Activated naive CD8-positive, alpha-beta T cell treated with anti-CD3 and anti-CD28 coated beads for 36 hours (primary cell): ENCODE results near the gene MATN4. TPM values are rescaled to one million over a fixed set of nuclear protein-coding genes. Genes with fewer than 3 reads are reported as not detected.

Experiments
- DNase-seq: peaks from one replicate; pipeline ENCODE4 v3.0.0; 2021
- H3K27ac Mint-ChIP-seq: one replicate; pipeline ENCODE4 v1.8.0; 2022; ENCODE audit warnings: mild to moderate bottlenecking, moderate library complexity, mixed read lengths
- H3K27me3 Mint-ChIP-seq: one replicate; pipeline ENCODE4 v1.8.0; 2022; ENCODE audit warnings: mild to moderate bottlenecking, mixed read lengths
- H3K36me3 Mint-ChIP-seq: one replicate; pipeline ENCODE4 v1.8.0; 2021; ENCODE audit warnings: mild to moderate bottlenecking, mixed read lengths
- H3K4me1 Mint-ChIP-seq: one replicate; pipeline ENCODE4 v1.8.0; 2021; ENCODE audit warnings: mixed read lengths
- H3K4me3 Mint-ChIP-seq: one replicate; pipeline ENCODE4 v1.8.0; 2022; ENCODE audit warnings: mild to moderate bottlenecking, moderate library complexity, mixed read lengths
- H3K9me3 Mint-ChIP-seq: one replicate; pipeline ENCODE4 v1.8.0; 2022; ENCODE audit warnings: mixed read lengths
- total RNA-seq, 2 experiments: library from RNA; stranded (reverse); gene quantifications; one replicate each; pipeline ENCODE4 v1.2.3, GENCODE V29; 2021

The MATN4 gene
- total RNA-seq, 2 experiments from 2014 or later, result 0.64 to 1.1 TPM

- no peak overlapping the region for H3K4me3 Mint-ChIP-seq
- H3K36me3 Mint-ChIP-seq, result peaks cover 19% of the 10 kb centered on the region
- no peaks in the 10 kb centered on the region for H3K4me1 Mint-ChIP-seq
- no peaks in the 10 kb centered on the region for H3K9me3 Mint-ChIP-seq
- DNase-seq, result no peak
- no peaks in the 10 kb centered on the region for H3K27me3 Mint-ChIP-seq
- H3K27ac Mint-ChIP-seq, result no peak overlapping the region
These were observed 21.6 kb upstream of the MATN4 start for GRCh38 chr20:45329497-45330319.

DNA sequence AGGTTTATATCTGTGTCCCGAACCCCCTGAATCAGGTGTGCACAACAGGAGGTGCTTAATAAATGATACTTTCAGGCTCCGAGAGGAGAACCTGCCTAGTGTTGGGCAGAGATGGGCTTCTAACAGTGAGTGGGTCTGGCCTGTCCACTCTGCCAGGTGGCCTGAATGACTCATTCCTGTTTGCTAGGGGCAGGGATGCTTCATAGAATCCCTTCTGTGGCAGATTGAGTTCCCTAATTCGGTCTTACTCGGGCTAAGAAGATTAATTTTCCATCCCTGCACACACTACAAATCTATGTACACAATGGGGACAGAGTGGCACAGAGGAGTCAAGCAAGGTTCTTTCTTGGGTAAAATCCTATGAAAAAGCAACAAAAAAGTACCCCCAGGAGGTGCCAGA, 20.4 kb upstream of the MATN4 start:
- no peaks in the 10 kb centered on the region for H3K9me3 Mint-ChIP-seq
- H3K36me3 Mint-ChIP-seq, result peaks cover 18% of the 10 kb centered on the region
- no peak overlapping the region for H3K4me3 Mint-ChIP-seq
- H3K4me1 Mint-ChIP-seq, result no peaks in the 10 kb centered on the region
- H3K27me3 Mint-ChIP-seq, result no peaks in the 10 kb centered on the region
- H3K27ac Mint-ChIP-seq, result no peak overlapping the region
- DNase-seq, result no peak

DNA sequence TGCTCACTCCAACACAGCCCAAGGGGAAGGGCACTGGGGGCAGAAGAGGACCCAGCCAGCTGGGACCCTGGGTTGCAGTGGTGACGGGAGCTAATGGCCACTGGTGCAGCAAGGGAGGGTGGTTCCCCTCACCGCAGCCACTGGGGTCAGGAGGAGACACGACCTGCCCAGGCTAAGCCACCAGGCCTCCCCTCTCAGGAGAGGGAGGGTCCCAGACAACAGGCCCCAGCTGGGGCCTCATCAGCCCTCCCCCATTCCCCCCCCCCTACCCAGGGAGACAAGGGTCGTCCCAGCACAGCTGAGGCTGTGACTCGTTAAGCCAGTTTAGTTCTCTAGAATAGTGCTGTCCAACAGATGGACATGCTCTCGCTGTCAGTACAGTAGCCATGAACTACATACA, 17.3 kb upstream of the MATN4 start:
- H3K36me3 Mint-ChIP-seq, result peaks cover 11% of the 10 kb centered on the region
- no peak for DNase-seq
- no peak overlapping the region for H3K4me3 Mint-ChIP-seq
- peaks cover 10% of the 10 kb centered on the region for H3K4me1 Mint-ChIP-seq
- H3K27me3 Mint-ChIP-seq, result no peaks in the 10 kb centered on the region
- H3K9me3 Mint-ChIP-seq, result no peaks in the 10 kb centered on the region
- H3K27ac Mint-ChIP-seq, result no peak overlapping the region

GRCh38 chr20:45323731-45324130, 15.6 kb upstream of the MATN4 start:
- Mint-ChIP-seq H3K27me3 (no peaks in the 10 kb centered on the region), H3K27ac (no peak overlapping the region), H3K36me3 (peaks cover 4% of the 10 kb centered on the region), H3K4me1 (peaks cover 21% of the 10 kb centered on the region), H3K4me3 (no peak overlapping the region), H3K9me3 (no peaks in the 10 kb centered on the region)
- no peak for DNase-seq

DNA sequence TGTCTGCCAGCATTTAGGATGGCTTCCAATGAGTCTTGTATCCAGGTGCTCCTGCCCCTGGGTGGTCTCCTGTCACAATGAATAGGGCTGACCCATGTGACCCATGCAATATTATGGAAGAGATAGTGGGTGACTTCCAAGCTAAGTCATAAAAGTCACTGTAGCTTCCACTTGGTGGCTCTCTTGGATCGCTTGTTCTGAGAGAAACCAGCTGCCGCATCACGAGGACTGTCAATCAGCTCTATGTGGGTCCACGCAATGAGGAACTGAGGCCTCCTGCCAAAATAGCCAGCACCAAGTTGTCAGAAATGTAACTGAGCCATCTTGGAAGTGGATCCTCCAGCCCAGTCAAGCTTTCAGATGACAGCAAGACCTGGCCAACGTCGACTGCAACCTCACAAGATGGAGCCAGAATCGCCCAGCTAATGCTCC, 14.9 kb upstream of the MATN4 start:
- Mint-ChIP-seq H3K36me3 (peaks cover 4% of the 10 kb centered on the region), H3K27ac (no peak overlapping the region)
- no peak for DNase-seq

GRCh38 chr20:45320948-45321595, 13.0 kb upstream of the MATN4 start:
- Mint-ChIP-seq H3K4me3 (no peak overlapping the region), H3K27ac (peak overlapping the region; percentile 58), H3K4me1 (peaks cover 33% of the 10 kb centered on the region), H3K36me3 (no peaks in the 10 kb centered on the region), H3K9me3 (no peaks in the 10 kb centered on the region), H3K27me3 (peaks cover 14% of the 10 kb centered on the region)
- DNase-seq, result no peak

More for the DNA sequence above, 14.9 kb upstream of the MATN4 start:
- Mint-ChIP-seq H3K9me3 (no peaks in the 10 kb centered on the region), H3K4me3 (no peak overlapping the region), H3K4me1 (peaks cover 29% of the 10 kb centered on the region), H3K27me3 (no peaks in the 10 kb centered on the region)

DNA sequence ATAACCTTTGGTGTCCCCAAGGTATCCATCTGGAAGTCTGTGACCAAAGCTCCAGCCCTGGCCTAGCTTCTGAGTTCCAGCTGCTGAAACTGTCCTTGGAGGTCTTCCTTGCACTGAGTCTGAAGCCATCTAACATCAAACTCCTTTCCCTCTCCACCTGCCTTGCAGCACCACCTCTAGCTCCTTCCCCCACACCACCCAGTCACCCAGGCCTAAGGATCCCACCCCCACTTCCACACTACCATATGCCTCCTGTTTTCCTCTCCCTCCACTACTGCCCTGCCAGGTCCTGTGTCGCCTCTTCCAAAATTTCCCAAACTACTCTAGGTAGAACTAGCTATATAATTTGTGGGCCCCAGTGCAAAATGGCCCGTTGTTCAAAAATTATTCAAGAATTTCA, 10.8 kb upstream of the MATN4 start:
- no peaks in the 10 kb centered on the region for H3K36me3 Mint-ChIP-seq
- peak overlapping the region; percentile 96 for H3K27ac Mint-ChIP-seq
- peaks cover 33% of the 10 kb centered on the region for H3K4me1 Mint-ChIP-seq
- DNase-seq, result no peak
- H3K9me3 Mint-ChIP-seq, result no peaks in the 10 kb centered on the region
- peak overlapping the region; percentile 62 for H3K4me3 Mint-ChIP-seq
- H3K27me3 Mint-ChIP-seq, result peaks cover 35% of the 10 kb centered on the region

DNA sequence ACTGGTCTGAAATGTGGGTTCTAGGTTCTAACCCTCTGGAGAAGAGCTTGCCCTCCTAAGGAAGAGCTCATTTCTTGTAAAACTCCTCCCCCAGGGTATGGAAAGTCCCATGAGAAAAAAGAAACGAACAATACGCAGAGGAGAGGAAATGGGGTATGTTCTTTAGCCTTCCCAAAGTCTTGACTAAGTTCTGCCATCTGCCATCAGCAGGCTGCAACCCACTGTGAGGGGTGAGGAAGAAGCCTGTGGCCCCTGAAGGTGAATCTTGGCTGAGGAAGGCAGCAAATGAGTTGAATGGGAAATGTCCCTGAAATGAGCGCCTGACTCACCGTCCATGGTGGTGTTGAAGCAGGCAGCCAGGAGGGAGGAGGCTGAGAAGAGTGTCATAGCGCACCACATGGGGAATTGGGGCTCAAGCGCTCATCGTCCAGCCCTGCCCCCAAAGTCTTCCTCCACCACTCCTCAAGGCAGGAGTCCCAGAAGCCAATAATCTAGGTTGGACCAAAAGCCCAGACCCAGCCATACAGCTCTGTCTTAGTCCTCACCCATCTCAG, 10.4 kb upstream of the MATN4 start:
- DNase-seq, result no peak
- Mint-ChIP-seq H3K27me3 (peaks cover 40% of the 10 kb centered on the region), H3K4me1 (peaks cover 33% of the 10 kb centered on the region), H3K9me3 (no peaks in the 10 kb centered on the region), H3K27ac (peak overlapping the region; percentile 96), H3K36me3 (no peaks in the 10 kb centered on the region), H3K4me3 (no peak overlapping the region)

GRCh38 chr20:45317826-45318225, 9.7 kb upstream of the MATN4 start:
- peaks cover 46% of the 10 kb centered on the region for H3K27me3 Mint-ChIP-seq
- peak overlapping the region; percentile 96 for H3K27ac Mint-ChIP-seq
- H3K9me3 Mint-ChIP-seq, result no peaks in the 10 kb centered on the region
- H3K4me3 Mint-ChIP-seq, result no peak overlapping the region
- no peak for DNase-seq
- H3K4me1 Mint-ChIP-seq, result peaks cover 33% of the 10 kb centered on the region
- no peaks in the 10 kb centered on the region for H3K36me3 Mint-ChIP-seq

DNA sequence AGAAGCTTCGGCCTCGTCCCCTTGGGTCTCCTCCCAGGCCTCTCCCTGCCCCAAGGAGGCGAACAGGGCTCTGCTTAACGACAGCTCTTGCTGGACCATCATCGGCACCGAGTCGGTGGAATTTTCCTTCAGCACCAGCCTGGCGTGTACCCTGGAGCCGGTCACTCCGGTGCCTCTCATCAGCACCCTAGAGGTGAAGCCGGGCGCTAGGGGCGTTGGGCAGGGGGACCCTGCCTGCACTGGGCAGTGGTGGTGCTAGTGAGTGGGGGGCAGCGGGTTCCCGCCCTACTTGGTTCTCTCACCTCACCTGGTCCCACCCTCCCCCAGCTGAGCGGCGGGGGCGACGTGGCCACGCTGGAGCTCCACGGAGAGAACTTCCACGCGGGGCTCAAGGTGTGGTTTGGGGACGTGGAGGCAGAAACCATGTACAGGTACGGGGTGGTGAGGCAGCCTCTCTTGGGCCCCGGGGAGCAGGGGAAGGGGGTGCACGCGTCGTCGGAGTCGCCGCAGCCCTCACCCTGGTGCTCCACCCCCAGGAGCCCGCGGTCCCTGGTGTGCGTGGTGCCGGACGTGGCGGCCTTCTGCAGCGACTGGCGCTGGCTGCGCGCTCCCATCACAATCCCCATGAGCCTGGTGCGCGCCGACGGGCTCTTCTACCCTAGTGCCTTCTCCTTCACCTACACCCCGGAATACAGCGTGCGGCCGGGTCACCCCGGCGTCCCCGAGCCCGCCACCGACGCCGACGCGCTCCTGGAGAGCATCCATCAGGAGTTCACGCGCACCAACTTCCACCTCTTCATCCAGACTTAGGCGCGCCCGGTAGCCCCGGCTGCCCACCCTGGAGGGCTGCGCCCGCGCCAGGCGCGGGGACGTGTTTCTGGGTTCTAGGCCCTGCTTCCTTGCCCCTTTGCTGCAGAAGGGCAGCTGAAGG, 8.3 kb upstream of the MATN4 start:
- Mint-ChIP-seq H3K9me3 (no peaks in the 10 kb centered on the region), H3K4me1 (peaks cover 32% of the 10 kb centered on the region), H3K36me3 (no peaks in the 10 kb centered on the region), H3K27ac (no peak overlapping the region), H3K4me3 (no peak overlapping the region), H3K27me3 (peaks cover 60% of the 10 kb centered on the region)
- DNase-seq, result no peak

- DNase-seq, result no peak
- peaks cover 68% of the 10 kb centered on the region for H3K27me3 Mint-ChIP-seq
- no peaks in the 10 kb centered on the region for H3K9me3 Mint-ChIP-seq
- no peaks in the 10 kb centered on the region for H3K36me3 Mint-ChIP-seq
- peaks cover 26% of the 10 kb centered on the region for H3K4me1 Mint-ChIP-seq
- H3K4me3 Mint-ChIP-seq, result no peak overlapping the region
- H3K27ac Mint-ChIP-seq, result no peak overlapping the region
These were observed 7.6 kb upstream of the MATN4 start for GRCh38 chr20:45315672-45316071.

DNA sequence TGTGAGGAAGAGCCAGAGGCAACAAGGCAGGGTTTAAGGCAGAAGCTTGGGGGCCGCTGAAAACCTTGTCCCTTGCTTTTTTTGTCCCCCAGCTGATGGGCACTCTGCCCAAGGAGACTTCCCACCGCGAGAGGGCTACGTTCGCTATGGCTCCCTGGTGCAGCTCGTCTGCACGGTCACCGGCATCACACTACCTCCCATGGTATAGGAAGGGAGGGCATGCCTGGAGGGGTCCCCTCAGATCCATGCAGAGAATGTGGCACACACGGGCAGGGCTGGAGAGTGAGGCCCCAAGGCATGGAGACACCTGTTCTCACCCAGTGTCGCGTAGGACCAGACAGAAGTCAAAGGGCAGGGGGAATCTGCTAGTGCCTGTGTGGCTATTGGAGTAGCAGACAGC, 5.8 kb upstream of the MATN4 start:
- Mint-ChIP-seq H3K9me3 (no peaks in the 10 kb centered on the region), H3K4me1 (peaks cover 17% of the 10 kb centered on the region), H3K36me3 (no peaks in the 10 kb centered on the region), H3K4me3 (no peak overlapping the region), H3K27ac (no peak overlapping the region), H3K27me3 (peaks cover 80% of the 10 kb centered on the region)
- no peak for DNase-seq

DNA sequence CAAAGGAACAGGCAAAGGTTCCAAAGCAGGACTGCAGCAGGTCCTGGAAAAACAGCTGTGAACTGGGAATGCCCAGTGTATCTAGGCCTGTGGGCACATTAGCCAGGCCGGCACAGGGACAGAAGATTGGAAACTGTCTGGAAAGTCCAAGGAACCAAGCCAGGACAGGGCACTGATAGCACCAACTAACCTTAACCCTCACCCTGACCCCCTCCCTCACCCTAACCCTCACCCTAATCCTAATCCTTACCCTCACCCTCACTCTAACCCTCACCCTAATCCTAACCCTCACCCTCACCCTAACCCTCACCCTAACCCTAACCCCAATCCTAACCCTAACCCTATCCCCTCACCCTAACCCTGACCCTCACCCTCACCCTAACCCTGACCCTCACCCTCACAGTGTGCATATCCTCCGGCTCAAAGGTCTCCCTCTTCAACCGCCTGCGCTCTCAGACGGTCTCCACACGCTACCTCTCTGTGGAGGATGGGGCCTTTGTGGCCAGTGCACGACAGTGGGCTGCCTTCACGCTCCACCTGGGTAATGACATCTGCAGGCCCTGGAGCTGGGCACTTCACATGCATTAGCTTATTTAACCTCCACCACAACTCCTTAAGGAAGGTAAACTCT, 5.1 kb upstream of the MATN4 start:
- no peak overlapping the region for H3K4me3 Mint-ChIP-seq
- H3K27me3 Mint-ChIP-seq, result peaks cover 85% of the 10 kb centered on the region
- no peaks in the 10 kb centered on the region for H3K9me3 Mint-ChIP-seq
- no peaks in the 10 kb centered on the region for H3K36me3 Mint-ChIP-seq
- peaks cover 9% of the 10 kb centered on the region for H3K4me1 Mint-ChIP-seq
- no peak for DNase-seq
- H3K27ac Mint-ChIP-seq, result no peak overlapping the region

GRCh38 chr20:45312241-45312640, 4.1 kb upstream of the MATN4 start:
- Mint-ChIP-seq H3K9me3 (no peaks in the 10 kb centered on the region), H3K4me3 (no peak overlapping the region), H3K27me3 (peaks cover 89% of the 10 kb centered on the region), H3K27ac (no peak overlapping the region), H3K36me3 (no peaks in the 10 kb centered on the region), H3K4me1 (peaks cover 5% of the 10 kb centered on the region)
- no peak for DNase-seq
